Measurements from ENCODE around the gene PLN. TPM values are rescaled to one million over a fixed set of nuclear protein-coding genes. Genes with fewer than 3 reads are reported as not detected.

The PLN gene
- total RNA-seq, 4 donors from 2014 or later = 45.2 to 194 (median 155) TPM

GRCh38 chr6:118584911-118585310 lies 36.8 kb downstream of the PLN start:
- Histone ChIP-seq H3K27me3 (no peaks in the 10 kb centered on the region), H3K27ac (no peak overlapping the region), H3K4me3 (no peak overlapping the region), H3K36me3 (no peaks in the 10 kb centered on the region), H3K4me1 (peaks cover 0 to 2% of the 10 kb centered on the region in 2 donors), H3K9me3 (no peaks in the 10 kb centered on the region)
- no peak for DNase-seq
- no peak for TF ChIP-seq POLR2A (IDR thresholded peaks at IDR 0.05)
- TF ChIP-seq CTCF (IDR thresholded peaks at IDR 0.05) = no peak
- intact Hi-C loops (cut with DNase I; ENCODE audit: low total_unique reads) = no loop called here

- intact Hi-C loops (cut with DNase I; ENCODE audit: low total_unique reads) = no loop called here
- no peak for DNase-seq
Measured at GRCh38 chr6:118586746-118587485, 38.8 kb downstream of the PLN start.

GRCh38 chr6:118588626-118589025 lies 40.5 kb downstream of the PLN start:
- Histone ChIP-seq H3K9me3 (no peaks in the 10 kb centered on the region), H3K4me1 (peaks cover 0 to 5% of the 10 kb centered on the region in 2 donors), H3K27me3 (no peaks in the 10 kb centered on the region), H3K27ac (no peak overlapping the region), H3K36me3 (no peaks in the 10 kb centered on the region), H3K4me3 (no peak overlapping the region)
- no peak for DNase-seq
- intact Hi-C loops (cut with DNase I; ENCODE audit: low total_unique reads) = no loop called here
- TF ChIP-seq POLR2A (IDR thresholded peaks at IDR 0.05) = no peak
- no peak for TF ChIP-seq CTCF (IDR thresholded peaks at IDR 0.05)

More at GRCh38 chr6:118586746-118587485, 38.8 kb downstream of the PLN start:
- H3K27me3 ChIP-seq = no peaks in the 10 kb centered on the region
- no peaks in the 10 kb centered on the region for H3K9me3 ChIP-seq
- TF ChIP-seq CTCF (IDR thresholded peaks at IDR 0.05) = no peak
- TF ChIP-seq POLR2A (IDR thresholded peaks at IDR 0.05) = no peak
- no peak overlapping the region for H3K27ac ChIP-seq
- peaks cover 0 to 5% of the 10 kb centered on the region in 2 donors for H3K4me1 ChIP-seq
- H3K36me3 ChIP-seq = no peaks in the 10 kb centered on the region
- H3K4me3 ChIP-seq = no peak overlapping the region

- intact Hi-C loops (cut with DNase I; ENCODE audit: low total_unique reads) = no loop called here
- TF ChIP-seq POLR2A (IDR thresholded peaks at IDR 0.05) (no peak), CTCF (IDR thresholded peaks at IDR 0.05) (no peak)
- no peak overlapping the region for H3K4me3 ChIP-seq
- H3K9me3 ChIP-seq = no peaks in the 10 kb centered on the region
- no peaks in the 10 kb centered on the region for H3K36me3 ChIP-seq
- H3K4me1 ChIP-seq = peaks cover 0 to 5% of the 10 kb centered on the region in 2 donors
- H3K27me3 ChIP-seq = no peaks in the 10 kb centered on the region
- no peak overlapping the region for H3K27ac ChIP-seq
- no peak for DNase-seq
Measured at GRCh38 chr6:118589186-118589585, 41.1 kb downstream of the PLN start.

GRCh38 chr6:118589649-118590365 lies 41.7 kb downstream of the PLN start:
- no peaks in the 10 kb centered on the region for H3K27me3 ChIP-seq
- DNase-seq = no peak
- H3K36me3 ChIP-seq = no peaks in the 10 kb centered on the region
- TF ChIP-seq POLR2A (IDR thresholded peaks at IDR 0.05) = no peak
- TF ChIP-seq CTCF (IDR thresholded peaks at IDR 0.05) = no peak
- H3K4me1 ChIP-seq = peaks cover 0 to 5% of the 10 kb centered on the region in 2 donors
- no peaks in the 10 kb centered on the region for H3K9me3 ChIP-seq
- no peak overlapping the region for H3K27ac ChIP-seq
- no peak overlapping the region for H3K4me3 ChIP-seq
- intact Hi-C loops (cut with DNase I; ENCODE audit: low total_unique reads) = no loop called here

Measured in uterus (tissue), 4 donors.